Neural cell (in vitro differentiated cells): Measurements from ENCODE around the gene ANKMY1.

Source experiments
- EP300 ChIP-seq: fragments of 450-650 bp; conservative IDR thresholded peaks from 2 replicates; pipeline ENCODE4 v1.6.1; 2014; ENCODE audit warnings: antibody characterized with exemption, mild to moderate bottlenecking, moderate library complexity; ENCODE audit not compliant: poor library complexity, severe bottlenecking
- EZH2 ChIP-seq: fragments of 200-600, 300-800 bp; shearing (Covaris generic), sonication (generic); IDR thresholded peaks from 2 replicates; pipeline ENCODE4 v1.6.1; 2014; ENCODE audit warnings: antibody characterized with exemption, low read length, borderline replicate concordance, mild to moderate bottlenecking; ENCODE audit not compliant: insufficient read depth, poor library complexity, severe bottlenecking
- MXI1 ChIP-seq: fragments of 450-650 bp; conservative IDR thresholded peaks from 2 replicates; pipeline ENCODE4 v1.6.1; 2014; ENCODE audit warnings: antibody characterized with exemption, mild to moderate bottlenecking; ENCODE audit not compliant: poor library complexity, severe bottlenecking
- POLR2AphosphoS5 ChIP-seq: IDR thresholded peaks from 2 replicates; pipeline ENCODE4 v1.6.1; 2012
- RAD21 ChIP-seq: fragments of 450-650 bp; conservative IDR thresholded peaks from 2 replicates; pipeline ENCODE4 v1.6.1; 2014; ENCODE audit warnings: antibody characterized with exemption, mild to moderate bottlenecking, moderate library complexity
- SMC3 ChIP-seq: fragments of 450-650 bp; conservative IDR thresholded peaks from 2 replicates; pipeline ENCODE4 v1.6.1; 2014; ENCODE audit warnings: antibody characterized with exemption, mild to moderate bottlenecking, moderate library complexity; ENCODE audit not compliant: poor library complexity
- TAF1 ChIP-seq: IDR thresholded peaks from 2 replicates; pipeline ENCODE4 v1.6.1; 2012; ENCODE audit warnings: low read depth
- TF ChIP-seq, protein P1 (sequence below): fragments of 450-650 bp; IDR thresholded peaks from 2 replicates; pipeline ENCODE4 v1.5.1; 2014; ENCODE audit warnings: antibody characterized with exemption, mild to moderate bottlenecking, moderate library complexity; ENCODE audit not compliant: poor library complexity, severe bottlenecking
- TF ChIP-seq, protein P2 (sequence below): IDR thresholded peaks from 2 replicates; pipeline ENCODE4 v1.6.1; 2012; ENCODE audit warnings: borderline replicate concordance

DNA sequence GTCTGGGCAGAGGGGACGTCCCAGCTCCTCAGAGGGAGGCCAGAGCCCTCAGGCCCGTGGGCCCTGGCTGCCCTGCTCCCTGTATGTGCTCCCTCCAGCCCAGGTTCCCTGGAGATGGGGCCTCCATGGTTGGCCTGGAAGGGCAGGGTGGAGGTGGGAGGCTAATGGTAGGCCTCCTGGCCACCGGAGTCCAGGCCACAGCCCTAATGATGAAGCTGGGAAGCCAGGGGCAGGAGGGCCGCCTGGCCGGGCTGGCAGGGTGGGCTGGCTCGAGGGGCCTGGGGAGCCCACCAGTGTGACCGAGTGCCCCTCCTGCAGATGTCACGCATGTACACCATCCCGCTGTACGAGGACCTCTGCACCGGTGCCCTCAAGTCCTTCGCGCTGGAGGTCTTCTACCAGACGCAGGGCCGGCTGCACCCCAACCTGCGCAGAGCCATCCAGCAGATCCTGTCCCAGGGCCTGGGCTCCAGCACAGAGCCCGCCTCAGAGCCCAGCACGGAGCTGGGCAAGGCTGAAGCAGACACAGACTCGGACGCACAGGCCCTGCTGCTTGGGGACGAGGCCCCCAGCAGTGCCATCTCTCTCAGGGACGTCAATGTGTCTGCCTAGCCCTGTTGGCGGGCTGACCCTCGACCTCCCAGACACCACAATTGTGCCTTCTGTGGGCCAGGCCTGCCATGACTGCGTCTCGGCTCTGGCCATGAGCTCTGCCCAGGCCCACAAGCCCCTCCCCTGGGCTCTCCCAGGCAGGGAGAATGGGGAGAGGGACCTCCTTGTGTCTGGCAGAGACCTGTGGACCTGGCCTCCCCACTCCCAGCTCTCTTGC, 19.7 kb upstream of the ANKMY1 start:
- TF ChIP-seq, protein P1, sequence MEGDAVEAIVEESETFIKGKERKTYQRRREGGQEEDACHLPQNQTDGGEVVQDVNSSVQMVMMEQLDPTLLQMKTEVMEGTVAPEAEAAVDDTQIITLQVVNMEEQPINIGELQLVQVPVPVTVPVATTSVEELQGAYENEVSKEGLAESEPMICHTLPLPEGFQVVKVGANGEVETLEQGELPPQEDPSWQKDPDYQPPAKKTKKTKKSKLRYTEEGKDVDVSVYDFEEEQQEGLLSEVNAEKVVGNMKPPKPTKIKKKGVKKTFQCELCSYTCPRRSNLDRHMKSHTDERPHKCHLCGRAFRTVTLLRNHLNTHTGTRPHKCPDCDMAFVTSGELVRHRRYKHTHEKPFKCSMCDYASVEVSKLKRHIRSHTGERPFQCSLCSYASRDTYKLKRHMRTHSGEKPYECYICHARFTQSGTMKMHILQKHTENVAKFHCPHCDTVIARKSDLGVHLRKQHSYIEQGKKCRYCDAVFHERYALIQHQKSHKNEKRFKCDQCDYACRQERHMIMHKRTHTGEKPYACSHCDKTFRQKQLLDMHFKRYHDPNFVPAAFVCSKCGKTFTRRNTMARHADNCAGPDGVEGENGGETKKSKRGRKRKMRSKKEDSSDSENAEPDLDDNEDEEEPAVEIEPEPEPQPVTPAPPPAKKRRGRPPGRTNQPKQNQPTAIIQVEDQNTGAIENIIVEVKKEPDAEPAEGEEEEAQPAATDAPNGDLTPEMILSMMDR, result no peak
- TF ChIP-seq EP300 (no peak), POLR2AphosphoS5 (no peak), EZH2 (no peak), RAD21 (no peak), MXI1 (no peak), SMC3 (no peak), TAF1 (no peak)
- TF ChIP-seq, protein P2, sequence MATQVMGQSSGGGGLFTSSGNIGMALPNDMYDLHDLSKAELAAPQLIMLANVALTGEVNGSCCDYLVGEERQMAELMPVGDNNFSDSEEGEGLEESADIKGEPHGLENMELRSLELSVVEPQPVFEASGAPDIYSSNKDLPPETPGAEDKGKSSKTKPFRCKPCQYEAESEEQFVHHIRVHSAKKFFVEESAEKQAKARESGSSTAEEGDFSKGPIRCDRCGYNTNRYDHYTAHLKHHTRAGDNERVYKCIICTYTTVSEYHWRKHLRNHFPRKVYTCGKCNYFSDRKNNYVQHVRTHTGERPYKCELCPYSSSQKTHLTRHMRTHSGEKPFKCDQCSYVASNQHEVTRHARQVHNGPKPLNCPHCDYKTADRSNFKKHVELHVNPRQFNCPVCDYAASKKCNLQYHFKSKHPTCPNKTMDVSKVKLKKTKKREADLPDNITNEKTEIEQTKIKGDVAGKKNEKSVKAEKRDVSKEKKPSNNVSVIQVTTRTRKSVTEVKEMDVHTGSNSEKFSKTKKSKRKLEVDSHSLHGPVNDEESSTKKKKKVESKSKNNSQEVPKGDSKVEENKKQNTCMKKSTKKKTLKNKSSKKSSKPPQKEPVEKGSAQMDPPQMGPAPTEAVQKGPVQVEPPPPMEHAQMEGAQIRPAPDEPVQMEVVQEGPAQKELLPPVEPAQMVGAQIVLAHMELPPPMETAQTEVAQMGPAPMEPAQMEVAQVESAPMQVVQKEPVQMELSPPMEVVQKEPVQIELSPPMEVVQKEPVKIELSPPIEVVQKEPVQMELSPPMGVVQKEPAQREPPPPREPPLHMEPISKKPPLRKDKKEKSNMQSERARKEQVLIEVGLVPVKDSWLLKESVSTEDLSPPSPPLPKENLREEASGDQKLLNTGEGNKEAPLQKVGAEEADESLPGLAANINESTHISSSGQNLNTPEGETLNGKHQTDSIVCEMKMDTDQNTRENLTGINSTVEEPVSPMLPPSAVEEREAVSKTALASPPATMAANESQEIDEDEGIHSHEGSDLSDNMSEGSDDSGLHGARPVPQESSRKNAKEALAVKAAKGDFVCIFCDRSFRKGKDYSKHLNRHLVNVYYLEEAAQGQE, result no peak
